Cardiac muscle cell (in vitro differentiated cells and primary cell): ENCODE results near the gene STAP2. TPM values are rescaled to one million over a fixed set of nuclear protein-coding genes. Genes with fewer than 3 reads are reported as not detected.
A peak's percentile ranks its signal among the peaks of the same experiment; 100 is the strongest.

Source experiments
- DNase-seq, 2 donors: peaks; one replicate each; pipeline versions ENCODE4 v3.0.0 to v3.0.0-alpha.2; 2010 to 2017; ENCODE audit warnings: low read depth in 1 of 2, low spot score in 1 of 2
- H3K27ac ChIP-seq: fragments of 200-600 bp; sonication (generic); 2 replicates; pipeline ENCODE4 v1.5.1; 2016
- H3K27me3 ChIP-seq: fragments of 200-600 bp; sonication (generic); 2 replicates; pipeline ENCODE4 v1.6.0; 2016; ENCODE audit warnings: control low read depth
- H3K36me3 ChIP-seq: fragments of 200-600 bp; sonication (generic); 2 replicates; pipeline ENCODE4 v1.5.1; 2016; ENCODE audit warnings: control low read depth
- H3K4me1 ChIP-seq: fragments of 200-600 bp; sonication (generic); 2 replicates; pipeline ENCODE4 v1.8.1; 2017; ENCODE audit warnings: low read depth, mild to moderate bottlenecking, mixed run types
- H3K4me3 ChIP-seq: fragments of 200-600 bp; sonication (generic); 2 replicates; pipeline ENCODE4 v1.5.1; 2016; ENCODE audit warnings: mild to moderate bottlenecking
- H3K9me3 ChIP-seq: fragments of 200-600 bp; sonication (generic); 2 replicates; pipeline ENCODE4 v1.5.1; 2017; ENCODE audit warnings: low read depth, mild to moderate bottlenecking, control low read depth
- polyA plus RNA-seq: library from polyadenylated mRNA; unstranded; fragments of >200 nt; fragmentation: Nextera tagmentation; extraction: Ambion mirVana; gene quantifications from 2 replicates; pipeline ENCODE4 v1.2.1, GENCODE V29; 2016
- total RNA-seq: library from RNA; depleted of rRNA; stranded (reverse); fragments of >200 nt; gene quantifications from 2 replicates; pipeline ENCODE4 v1.2.3, GENCODE V29; 2016
- TF ChIP-seq, protein P1 (sequence below): IDR thresholded peaks from 2 replicates; pipeline ENCODE4 v1.5.1; 2012; ENCODE audit warnings: low read depth, mild to moderate bottlenecking, low read length

The STAP2 gene
- total and polyA plus RNA-seq, 2 experiments from 2014 or later = 12.3 to 20.3 TPM

GRCh38 chr19:4379383-4380253 is 41.0 kb upstream of the STAP2 start:
- Histone ChIP-seq H3K9me3 (no peaks in the 10 kb centered on the region), H3K4me1 (peaks cover 22% of the 10 kb centered on the region), H3K27ac (no peak overlapping the region), H3K27me3 (no peaks in the 10 kb centered on the region), H3K4me3 (no peak overlapping the region), H3K36me3 (no peaks in the 10 kb centered on the region)
- peak in 1 of 2 donors; percentile 63 for DNase-seq
- TF ChIP-seq, protein P1, sequence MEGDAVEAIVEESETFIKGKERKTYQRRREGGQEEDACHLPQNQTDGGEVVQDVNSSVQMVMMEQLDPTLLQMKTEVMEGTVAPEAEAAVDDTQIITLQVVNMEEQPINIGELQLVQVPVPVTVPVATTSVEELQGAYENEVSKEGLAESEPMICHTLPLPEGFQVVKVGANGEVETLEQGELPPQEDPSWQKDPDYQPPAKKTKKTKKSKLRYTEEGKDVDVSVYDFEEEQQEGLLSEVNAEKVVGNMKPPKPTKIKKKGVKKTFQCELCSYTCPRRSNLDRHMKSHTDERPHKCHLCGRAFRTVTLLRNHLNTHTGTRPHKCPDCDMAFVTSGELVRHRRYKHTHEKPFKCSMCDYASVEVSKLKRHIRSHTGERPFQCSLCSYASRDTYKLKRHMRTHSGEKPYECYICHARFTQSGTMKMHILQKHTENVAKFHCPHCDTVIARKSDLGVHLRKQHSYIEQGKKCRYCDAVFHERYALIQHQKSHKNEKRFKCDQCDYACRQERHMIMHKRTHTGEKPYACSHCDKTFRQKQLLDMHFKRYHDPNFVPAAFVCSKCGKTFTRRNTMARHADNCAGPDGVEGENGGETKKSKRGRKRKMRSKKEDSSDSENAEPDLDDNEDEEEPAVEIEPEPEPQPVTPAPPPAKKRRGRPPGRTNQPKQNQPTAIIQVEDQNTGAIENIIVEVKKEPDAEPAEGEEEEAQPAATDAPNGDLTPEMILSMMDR = no peak

- Histone ChIP-seq H3K4me1 (peaks cover 29% of the 10 kb centered on the region), H3K9me3 (no peaks in the 10 kb centered on the region), H3K27ac (no peak overlapping the region), H3K27me3 (no peaks in the 10 kb centered on the region), H3K36me3 (no peaks in the 10 kb centered on the region), H3K4me3 (no peak overlapping the region)
- TF ChIP-seq, protein P1 = no peak
- DNase-seq = no peak
Observed at GRCh38 chr19:4378886-4379285, 40.3 kb upstream of the STAP2 start.

DNA sequence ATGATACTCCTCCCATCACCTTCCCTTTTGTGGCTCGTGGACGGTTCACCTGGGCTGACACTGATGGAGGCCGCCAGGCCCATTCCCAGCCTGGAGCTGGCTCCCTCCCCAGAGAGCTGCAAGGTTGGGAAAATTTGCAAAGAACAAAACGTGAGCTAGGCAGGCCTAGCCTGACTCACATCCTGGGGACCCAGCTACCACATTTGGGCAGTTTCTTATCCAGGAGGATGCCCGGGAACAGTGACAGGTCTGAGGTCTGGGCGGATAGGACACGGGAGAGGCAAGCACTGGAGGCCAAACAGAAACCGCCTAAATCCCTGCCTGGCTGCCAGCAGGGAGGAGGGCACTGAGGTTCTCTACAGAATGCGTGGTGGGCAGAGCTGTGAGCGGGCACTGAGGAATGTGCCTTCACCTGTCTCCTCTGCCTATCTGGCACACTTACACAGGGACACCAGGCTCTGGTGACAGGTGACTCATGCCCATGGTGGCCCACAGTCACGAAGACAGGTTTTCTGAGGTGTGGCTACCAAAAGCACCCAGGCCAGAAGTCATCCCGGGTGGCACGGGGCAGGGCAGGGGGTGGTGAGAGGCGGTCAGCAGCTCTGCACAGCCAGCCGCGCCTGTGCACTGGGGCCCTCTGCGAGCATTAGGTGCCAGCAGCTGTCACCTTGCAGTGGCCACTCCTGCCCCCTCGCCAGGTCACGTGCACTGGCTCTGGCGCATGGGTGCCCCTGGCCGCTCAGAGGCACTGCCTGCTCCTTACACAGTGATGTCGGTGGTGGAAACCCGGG is 38.6 kb upstream of the STAP2 start:
- H3K27me3 ChIP-seq = no peaks in the 10 kb centered on the region
- no peak for DNase-seq
- no peaks in the 10 kb centered on the region for H3K36me3 ChIP-seq
- H3K4me1 ChIP-seq = peaks cover 31% of the 10 kb centered on the region
- peak overlapping the region; percentile 87 for H3K27ac ChIP-seq
- TF ChIP-seq, protein P1 = no peak
- no peak overlapping the region for H3K4me3 ChIP-seq
- no peaks in the 10 kb centered on the region for H3K9me3 ChIP-seq

GRCh38 chr19:4376671-4376990 is 38.0 kb upstream of the STAP2 start:
- Histone ChIP-seq H3K36me3 (no peaks in the 10 kb centered on the region), H3K4me1 (peaks cover 31% of the 10 kb centered on the region), H3K27ac (peak overlapping the region; percentile 87), H3K4me3 (no peak overlapping the region), H3K27me3 (no peaks in the 10 kb centered on the region), H3K9me3 (no peaks in the 10 kb centered on the region)
- DNase-seq = no peak
- TF ChIP-seq, protein P1 = no peak

DNA sequence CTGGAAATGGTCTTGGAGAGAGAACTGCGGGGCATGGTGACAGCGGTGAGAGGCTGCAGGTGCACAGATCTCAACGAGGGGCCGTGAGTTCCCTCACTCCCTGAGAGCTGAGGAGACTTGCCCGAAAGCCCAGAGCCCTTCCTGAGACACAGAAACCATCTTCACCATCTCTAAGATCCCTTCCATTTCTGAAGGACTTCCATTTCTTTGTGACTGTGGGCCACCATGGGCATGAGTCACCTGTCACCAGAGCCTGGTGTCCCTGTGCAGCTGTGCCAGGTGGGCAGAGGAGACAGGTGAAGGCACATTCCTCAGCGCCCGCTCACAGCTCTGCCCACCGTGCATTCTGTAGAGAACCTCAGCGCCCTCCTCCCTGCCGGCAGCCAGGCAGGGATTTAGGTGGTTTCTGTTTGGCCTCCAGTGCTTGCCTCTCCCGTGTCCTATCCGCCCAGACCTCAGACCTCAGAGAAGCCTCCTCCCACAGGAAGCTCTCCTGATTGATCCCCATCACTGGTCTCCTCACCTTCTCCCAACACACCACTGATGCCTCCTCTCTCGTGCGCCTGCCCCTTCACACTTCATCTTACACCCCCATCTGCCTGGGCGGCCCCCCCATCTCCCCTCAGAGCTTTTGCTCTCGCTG is 37.5 kb upstream of the STAP2 start:
- peak overlapping the region; percentile 87 for H3K27ac ChIP-seq
- no peaks in the 10 kb centered on the region for H3K36me3 ChIP-seq
- TF ChIP-seq, protein P1 = no peak
- no peak for DNase-seq
- H3K27me3 ChIP-seq = no peaks in the 10 kb centered on the region
- H3K4me1 ChIP-seq = peaks cover 31% of the 10 kb centered on the region
- H3K4me3 ChIP-seq = no peak overlapping the region
- H3K9me3 ChIP-seq = no peaks in the 10 kb centered on the region
